Peyer's patch (tissue), 4 donors: Measurements from ENCODE around the gene GAST. TPM values are rescaled to one million over a fixed set of nuclear protein-coding genes. Genes with fewer than 3 reads are reported as not detected.
"Not testable (repeated sequence)": the region's sequence is repeated elsewhere in the genome, so short reads cannot be mapped to it uniquely, and the experiment has no call there.

ENCODE experiments used
- DNase-seq, 3 donors: peaks; one replicate each; pipeline ENCODE4 v3.0.0-alpha.2; 2017 to 2019
- H3K27ac ChIP-seq, 4 donors: fragments of 200-600 bp; sonication (generic); one replicate each; pipeline ENCODE4 v1.5.1; 2016 to 2019
- H3K27me3 ChIP-seq, 2 donors: fragments of 200-600 bp; sonication (generic); one replicate each; pipeline ENCODE4 v1.5.1; 2019
- H3K36me3 ChIP-seq, 3 donors: fragments of 200-600 bp; sonication (generic); one replicate each; pipeline ENCODE4 v1.5.1; 2016 to 2019
- H3K4me1 ChIP-seq, 4 donors: fragments of 200-600 bp; sonication (generic); one replicate each; pipeline ENCODE4 v1.5.1; 2016 to 2019
- H3K4me3 ChIP-seq, 4 donors: fragments of 200-600 bp; sonication (generic); 1 replicate in 3 of 4; 2 replicates in 1 of 4; pipeline ENCODE4 v1.5.1; 2016 to 2019; ENCODE audit warnings: mild to moderate bottlenecking in 1 of 4
- H3K9me3 ChIP-seq, 4 donors: fragments of 200-600 bp; sonication (generic); one replicate each; pipeline ENCODE4 v1.5.1; 2016 to 2019; ENCODE audit warnings: mild to moderate bottlenecking in 1 of 4
- CTCF ChIP-seq, 6 experiments: fragments of 450-650 bp in 4 of 6; fragments of 200-600 bp in 2 of 6; sonication (generic) in 1 of 6; IDR thresholded peaks; one replicate each; pipeline ENCODE4 v1.5.1; 2017 to 2019; ENCODE audit warnings: antibody characterized with exemption in 6 of 6, mild to moderate bottlenecking in 3 of 6, moderate library complexity in 1 of 6
- POLR2A ChIP-seq, 2 donors: fragments of 450-650 bp; IDR thresholded peaks; one replicate each; pipeline ENCODE4 v1.5.1; 2017; ENCODE audit warnings: antibody characterized with exemption in 2 of 2, mild to moderate bottlenecking in 2 of 2, moderate library complexity in 2 of 2
- total RNA-seq, 4 donors: library from RNA; depleted of rRNA; stranded (reverse); fragments of >200 nt; gene quantifications; one replicate each; pipeline ENCODE4 v1.1.0, GENCODE V29; 2016

GAST gene
- total RNA-seq, 4 donors from 2014 or later: not detected

GRCh38 chr17:41666237-41666641, 45.9 kb upstream of the GAST start:
- H3K4me3 ChIP-seq: peak overlapping the region; percentile 29 to 58 (median 54)
- H3K36me3 ChIP-seq: no peaks in the 10 kb centered on the region
- no peaks in the 10 kb centered on the region for H3K27me3 ChIP-seq
- no peaks in the 10 kb centered on the region for H3K9me3 ChIP-seq
- TF ChIP-seq POLR2A (IDR thresholded peaks at IDR 0.05): no peak
- TF ChIP-seq CTCF (IDR thresholded peaks at IDR 0.05): no peak
- peak in 2 of 3 donors; percentile 66 to 79 for DNase-seq
- peaks cover 0 to 24% (median 9%) of the 10 kb centered on the region in 4 donors for H3K4me1 ChIP-seq
- peak overlapping the region; percentile 83 to 88 (median 85) for H3K27ac ChIP-seq

GRCh38 chr17:41666708-41667279, 45.3 kb upstream of the GAST start:
- H3K27ac ChIP-seq: peak overlapping the region; percentile 83 to 88 (median 85)
- peak overlapping the region; percentile 29 to 58 (median 54) for H3K4me3 ChIP-seq

GRCh38 chr17:41667280-41668041, 44.7 kb upstream of the GAST start:
- H3K36me3 ChIP-seq: no peaks in the 10 kb centered on the region
- H3K4me1 ChIP-seq: peaks cover 0 to 24% (median 9%) of the 10 kb centered on the region in 4 donors
- H3K27me3 ChIP-seq: no peaks in the 10 kb centered on the region
- no peak overlapping the region for H3K4me3 ChIP-seq
- TF ChIP-seq POLR2A (IDR thresholded peaks at IDR 0.05) (no peak), CTCF (IDR thresholded peaks at IDR 0.05) (no peak)
- H3K27ac ChIP-seq: peak overlapping the region in 2 of 4 donors; percentile 83 to 88
- no peak for DNase-seq
- H3K9me3 ChIP-seq: no peaks in the 10 kb centered on the region

More at GRCh38 chr17:41666708-41667279, 45.3 kb upstream of the GAST start:
- peaks cover 0 to 24% (median 9%) of the 10 kb centered on the region in 4 donors for H3K4me1 ChIP-seq
- no peaks in the 10 kb centered on the region for H3K36me3 ChIP-seq
- DNase-seq: peak; percentile 87 to 95 (median 92)
- TF ChIP-seq CTCF (IDR thresholded peaks at IDR 0.05): peak; percentile 94 to 98 (median 97)
- no peak for TF ChIP-seq POLR2A (IDR thresholded peaks at IDR 0.05)
- H3K9me3 ChIP-seq: no peaks in the 10 kb centered on the region
- no peaks in the 10 kb centered on the region for H3K27me3 ChIP-seq

- Histone ChIP-seq H3K27me3 (no peaks in the 10 kb centered on the region), H3K4me1 (peaks cover 0 to 6% (median 3%) of the 10 kb centered on the region in 4 donors), H3K36me3 (no peaks in the 10 kb centered on the region), H3K4me3 (no peak overlapping the region), H3K27ac (no peak overlapping the region), H3K9me3 (no peaks in the 10 kb centered on the region)
- DNase-seq: no peak
- no peak for TF ChIP-seq POLR2A (IDR thresholded peaks at IDR 0.05)
- TF ChIP-seq CTCF (IDR thresholded peaks at IDR 0.05): no peak
Observed at GRCh38 chr17:41672153-41672552, 40.0 kb upstream of the GAST start.

GRCh38 chr17:41675157-41676057, 36.7 kb upstream of the GAST start:
- H3K27me3 ChIP-seq, H3K9me3 ChIP-seq, H3K4me1 ChIP-seq, DNase-seq, H3K4me3 ChIP-seq, H3K27ac ChIP-seq, H3K36me3 ChIP-seq: not testable (repeated sequence)
